Stimulated activated CD8-positive, alpha-beta memory T cell treated with anti-CD3 and anti-CD28 coated beads, Interleukin-12 subunit alpha, Interleukin-12 subunit beta, amount 100 ng/mL, for 24 hours (primary cell): Measurements from ENCODE around the gene CNGA1.

ENCODE experiments used
- DNase-seq: peaks from one replicate; pipeline ENCODE4 v3.0.0-alpha.2; 2020; ENCODE audit errors: extremely low read depth

The CNGA1 gene

DNA sequence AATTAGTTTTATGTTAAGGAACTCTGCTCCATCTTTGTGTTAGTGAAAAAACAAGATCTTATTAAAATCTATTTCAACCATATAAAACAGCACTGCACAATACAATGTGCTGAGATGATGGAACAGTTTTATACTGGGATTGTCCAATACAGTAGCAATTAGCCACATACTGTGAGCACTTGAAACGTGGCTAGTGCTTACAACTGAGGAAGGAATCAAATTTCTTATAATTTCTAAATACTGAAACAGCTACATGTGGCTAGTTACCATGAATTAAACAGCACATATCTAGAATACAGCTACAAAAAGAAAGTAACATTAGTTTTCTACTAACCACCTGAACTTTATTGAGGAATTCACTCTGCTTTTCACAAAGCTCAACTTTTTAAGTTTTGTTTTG, 116.8 kb downstream of the CNGA1 start:
- no peak for DNase-seq

DNA sequence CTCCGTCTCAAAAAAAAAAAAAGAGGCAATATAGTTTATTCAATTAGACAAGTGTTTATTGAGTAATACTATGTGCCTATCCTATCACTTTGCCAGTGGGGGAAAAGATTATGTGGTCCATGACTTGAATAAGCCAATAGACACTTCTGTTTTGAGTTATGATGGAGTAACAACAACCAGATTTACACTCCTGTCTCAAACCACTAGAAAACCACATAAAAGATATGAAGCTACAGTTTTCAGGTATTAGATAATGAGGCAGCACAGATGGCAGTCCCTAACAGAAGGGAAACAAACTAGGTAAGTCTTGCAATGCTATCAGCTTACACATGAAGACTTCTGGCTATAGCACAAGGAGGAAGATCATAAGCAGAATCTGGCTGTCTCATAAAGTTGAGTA, 124.6 kb downstream of the CNGA1 start:
- no peak for DNase-seq
